ENCODE measurements around the gene PDE6A. TPM values are rescaled to one million over a fixed set of nuclear protein-coding genes. Genes with fewer than 3 reads are reported as not detected.

Gene PDE6A
- total RNA-seq, 1 experiment from 2014 or later, result not detected

GRCh38 chr5:149959406-149960236 lies 15.0 kb upstream of the PDE6A start:
- WGBS (ENCODE audit: extremely low coverage, insufficient read length, low lambda C conversion rate), result no CpG with 5 or more reads among the region's 14 CpGs
- DNase-seq, result peak; percentile 39
- no peaks in the 10 kb centered on the region for H3K9me3 Mint-ChIP-seq
- H3K4me1 ChIP-seq (ENCODE audit: insufficient read depth, low read length), result peaks cover 2% of the 10 kb centered on the region; the same call in 1 of the 2 replicates
- no peak overlapping the region for H3K14ac ChIP-seq (ENCODE audit: insufficient read depth, low read length)
- no peaks in the 10 kb centered on the region for H3K79me2 ChIP-seq (ENCODE audit: insufficient read depth, low read length)
- peak overlapping the region; percentile 83 for H2AFZ ChIP-seq (ENCODE audit: low read length)
- H3K4me1 Mint-ChIP-seq, result peaks cover 13 to 16% of the 10 kb centered on the region in 2 experiments
- H3K56ac ChIP-seq (ENCODE audit: insufficient read length, low read depth, low read length), result no peak overlapping the region
- no peak overlapping the region for H4K8ac ChIP-seq (replicated peaks; ENCODE audit: insufficient read length, low read depth, low read length)
- no peak overlapping the region for H4K91ac ChIP-seq (ENCODE audit: insufficient read length, low read depth, low read length)
- H3K23me2 ChIP-seq (ENCODE audit: insufficient read length, low read depth, low read length, poor library complexity, severe bottlenecking), result peaks cover 5% of the 10 kb centered on the region
- no peak overlapping the region for H3K27ac ChIP-seq (ENCODE audit: insufficient read length, low read depth, low read length)
- no peak overlapping the region for H3T11ph ChIP-seq (ENCODE audit: low read length)
- no peak overlapping the region for H3K4ac ChIP-seq (ENCODE audit: low read depth, low read length)
- no peaks in the 10 kb centered on the region for H4K20me1 ChIP-seq (ENCODE audit: control insufficient read depth, insufficient read depth, insufficient read length)
- H3K9ac ChIP-seq (ENCODE audit: extremely low read depth, insufficient read length, low read length), result no peak overlapping the region
- H3K23ac ChIP-seq (ENCODE audit: insufficient read length, low read depth, low read length), result no peak overlapping the region
- H2BK5ac ChIP-seq (ENCODE audit: insufficient read length, low read length), result no peak overlapping the region
- H2BK15ac ChIP-seq (ENCODE audit: low read depth, low read length), result no peak overlapping the region
- TF ChIP-seq CTCF (conservative IDR thresholded peaks at IDR 0.05), result peak; percentile 75
- no peak overlapping the region for H2BK120ac ChIP-seq (ENCODE audit: low read depth, low read length, poor library complexity, severe bottlenecking)
- no peak overlapping the region for H4K5ac ChIP-seq (ENCODE audit: insufficient read length, low read depth, low read length)
- H3K4me3 Mint-ChIP-seq, result peak overlapping the region; percentile 85 to 95
- H2BK20ac ChIP-seq (ENCODE audit: low read depth, low read length, poor library complexity, severe bottlenecking), result no peak overlapping the region
- no peaks in the 10 kb centered on the region for H3K79me1 ChIP-seq (ENCODE audit: insufficient read depth, low read depth, low read length, poor library complexity, severe bottlenecking)
- no peak overlapping the region for H3K18ac ChIP-seq (ENCODE audit: insufficient read length, low read depth, low read length)
- H2BK12ac ChIP-seq (ENCODE audit: insufficient read length, low read depth, low read length), result no peak overlapping the region
- H2AK5ac ChIP-seq (ENCODE audit: insufficient read length, low read length), result no peak overlapping the region
- no peaks in the 10 kb centered on the region for H3K9me3 ChIP-seq (ENCODE audit: control insufficient read depth, low read depth, low read length)
- peak overlapping the region; percentile 34 to 98 (median 85); a peak in 6 of 7 replicates for H3K27ac Mint-ChIP-seq
- peaks cover 0 to 2% (median 0%) of the 10 kb centered on the region in 3 experiments; a peak in 1 of 7 replicates for H3K36me3 Mint-ChIP-seq (ENCODE audit: insufficient read depth in 1 of 3, low read depth in 3 of 3)
- H3K4me2 ChIP-seq (ENCODE audit: insufficient read depth, insufficient read length, low read length), result peak overlapping the region; percentile 82
- peaks cover 9% of the 10 kb centered on the region for H3K27me3 Mint-ChIP-seq (ENCODE audit: low read depth)
- no peaks in the 10 kb centered on the region; the same call in 1 of the 2 replicates for H3K27me3 ChIP-seq (ENCODE audit: insufficient read depth, low read length)
